Measurements from ENCODE around the gene LCN15. TPM values are rescaled to one million over a fixed set of nuclear protein-coding genes. Genes with fewer than 3 reads are reported as not detected.
A peak's percentile ranks its signal among the peaks of the same experiment; 100 is the strongest.

Gene LCN15
- total RNA-seq, 1 experiment from 2014 or later = not detected

- H3K36me3 Mint-ChIP-seq (ENCODE audit: insufficient read depth in 1 of 3, low read depth in 3 of 3) = peaks cover 0 to 5% (median 4%) of the 10 kb centered on the region in 3 experiments; a peak in 3 of 7 replicates
These were observed 50.0 kb downstream of the LCN15 start for GRCh38 chr9:136714096-136714892.

More at GRCh38 chr9:136714096-136714892, 50.0 kb downstream of the LCN15 start:
- Mint-ChIP-seq H3K27ac (no peak overlapping the region), H3K27me3 (ENCODE audit: low read depth) (peaks cover 25% of the 10 kb centered on the region), H3K4me3 (peak overlapping the region in 1 of 2 experiments; percentile 70; a peak in 2 of 5 replicates), H3K9me3 (no peaks in the 10 kb centered on the region), H3K4me1 (peaks cover 3 to 10% of the 10 kb centered on the region in 2 experiments)
- Histone ChIP-seq H4K91ac (ENCODE audit: insufficient read length, low read depth, low read length) (no peak overlapping the region), H2AK5ac (ENCODE audit: insufficient read length, low read length) (no peak overlapping the region), H3K18ac (ENCODE audit: insufficient read length, low read depth, low read length) (no peak overlapping the region), H3K27me3 (ENCODE audit: insufficient read depth, low read length) (no peaks in the 10 kb centered on the region), H2BK15ac (ENCODE audit: low read depth, low read length) (no peak overlapping the region; the same call in 1 of the 2 replicates), H3T11ph (ENCODE audit: low read length) (no peak overlapping the region), H3K4ac (ENCODE audit: low read depth, low read length) (no peak overlapping the region), H3K23ac (ENCODE audit: insufficient read length, low read depth, low read length) (no peak overlapping the region), H3K4me2 (ENCODE audit: insufficient read depth, insufficient read length, low read length) (no peak overlapping the region), H3K56ac (ENCODE audit: insufficient read length, low read depth, low read length) (no peak overlapping the region), H3K14ac (ENCODE audit: insufficient read depth, low read length) (no peak overlapping the region; the same call in 1 of the 2 replicates), H4K5ac (ENCODE audit: insufficient read length, low read depth, low read length) (no peak overlapping the region), H3K4me1 (ENCODE audit: insufficient read depth, low read length) (no peaks in the 10 kb centered on the region; the same call in 1 of the 2 replicates), H2BK20ac (ENCODE audit: low read depth, low read length, poor library complexity, severe bottlenecking) (no peak overlapping the region), H3K79me1 (ENCODE audit: insufficient read depth, low read depth, low read length, poor library complexity, severe bottlenecking) (peaks cover 8% of the 10 kb centered on the region), H2AFZ (ENCODE audit: low read length) (no peak overlapping the region), H2BK12ac (ENCODE audit: insufficient read length, low read depth, low read length) (no peak overlapping the region), H3K23me2 (ENCODE audit: insufficient read length, low read depth, low read length, poor library complexity, severe bottlenecking) (peaks cover 12% of the 10 kb centered on the region), H4K20me1 (ENCODE audit: control insufficient read depth, insufficient read depth, insufficient read length) (no peaks in the 10 kb centered on the region), H4K8ac (replicated peaks; ENCODE audit: insufficient read length, low read depth, low read length) (no peak overlapping the region), H2BK5ac (ENCODE audit: insufficient read length, low read length) (no peak overlapping the region), H3K9ac (ENCODE audit: extremely low read depth, insufficient read length, low read length) (no peak overlapping the region), H3K27ac (ENCODE audit: insufficient read length, low read depth, low read length) (no peak overlapping the region), H2BK120ac (ENCODE audit: low read depth, low read length, poor library complexity, severe bottlenecking) (no peak overlapping the region), H3K9me3 (ENCODE audit: control insufficient read depth, low read depth, low read length) (no peaks in the 10 kb centered on the region), H3K79me2 (ENCODE audit: insufficient read depth, low read length) (peaks cover 4% of the 10 kb centered on the region; the same call in 1 of the 2 replicates)
- WGBS (ENCODE audit: extremely low coverage, insufficient read length, low lambda C conversion rate) = no CpG with 5 or more reads among the region's 17 CpGs
- no peak for DNase-seq
- TF ChIP-seq CTCF (conservative IDR thresholded peaks at IDR 0.05) = no peak
